OCI-M1 (cell line): ENCODE data around the gene LHX5.

Source experiments
- DNase-seq: peaks from one replicate; lab custom pipeline; 2025; lab: John Stamatoyannopoulos, UW

Gene LHX5

DNA sequence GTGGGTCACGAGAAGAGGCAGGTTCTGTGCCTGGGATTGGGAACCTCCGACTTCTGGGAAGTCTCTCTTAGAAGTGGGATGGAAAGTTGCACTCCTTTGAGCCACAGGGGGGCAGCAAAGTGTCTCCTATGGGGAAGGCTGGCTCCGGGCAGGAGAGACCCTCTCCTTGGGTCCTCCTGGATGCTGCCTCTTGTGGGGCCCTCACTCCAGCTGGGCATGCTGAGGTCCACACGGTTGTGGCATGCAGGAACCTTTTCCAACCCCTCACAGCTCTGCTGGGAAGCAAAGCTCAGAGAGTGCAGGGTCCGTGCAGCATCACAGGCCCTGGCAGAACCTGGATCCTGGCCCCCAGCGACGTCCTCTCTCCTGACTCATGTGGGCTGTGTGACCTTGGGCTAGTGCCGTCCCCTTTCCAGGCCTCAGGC lies 32.1 kb downstream of the LHX5 start:
- DNase-seq, result peak; percentile 59

- DNase-seq, result no peak
Observed at GRCh38 chr12:113439301-113439597, 32.4 kb downstream of the LHX5 start.

DNA sequence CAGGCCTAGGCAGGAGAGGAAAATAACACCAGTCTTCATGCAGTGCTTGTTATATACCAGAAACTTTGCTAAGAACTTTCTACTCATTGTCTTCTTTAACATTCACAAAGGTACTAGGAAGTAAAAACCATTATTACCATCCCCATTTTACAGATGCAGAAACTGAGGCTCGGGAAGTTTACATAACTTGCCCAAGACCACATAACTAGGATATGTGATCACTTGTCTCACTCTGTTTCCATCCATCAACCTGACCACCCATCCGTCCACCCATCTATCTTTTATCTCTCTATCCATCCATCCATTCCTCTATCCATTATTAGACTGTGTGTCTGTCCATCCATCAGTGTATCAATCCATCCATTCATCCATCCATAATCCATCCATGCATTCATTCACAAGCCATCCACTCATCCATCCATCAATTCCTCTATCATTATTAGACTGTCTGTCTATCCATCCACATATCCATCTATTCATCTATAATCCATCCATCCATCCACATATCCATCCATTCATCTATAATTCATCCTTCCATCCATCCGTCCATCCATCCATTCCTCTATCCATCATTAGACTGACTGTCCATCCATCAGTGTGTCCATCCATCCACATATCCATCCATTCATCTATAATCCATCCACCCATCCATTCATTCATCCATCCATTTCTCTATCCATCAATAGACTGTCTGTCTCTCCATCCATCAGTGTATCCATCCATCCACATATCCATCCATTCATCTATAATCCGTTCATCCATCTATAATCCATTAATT lies 33.0 kb downstream of the LHX5 start:
- DNase-seq, result no peak

GRCh38 chr12:113437729-113438100 lies 34.0 kb downstream of the LHX5 start:
- DNase-seq, result no peak

- DNase-seq, result no peak
Observed at GRCh38 chr12:113436993-113437728, 34.5 kb downstream of the LHX5 start.

DNA sequence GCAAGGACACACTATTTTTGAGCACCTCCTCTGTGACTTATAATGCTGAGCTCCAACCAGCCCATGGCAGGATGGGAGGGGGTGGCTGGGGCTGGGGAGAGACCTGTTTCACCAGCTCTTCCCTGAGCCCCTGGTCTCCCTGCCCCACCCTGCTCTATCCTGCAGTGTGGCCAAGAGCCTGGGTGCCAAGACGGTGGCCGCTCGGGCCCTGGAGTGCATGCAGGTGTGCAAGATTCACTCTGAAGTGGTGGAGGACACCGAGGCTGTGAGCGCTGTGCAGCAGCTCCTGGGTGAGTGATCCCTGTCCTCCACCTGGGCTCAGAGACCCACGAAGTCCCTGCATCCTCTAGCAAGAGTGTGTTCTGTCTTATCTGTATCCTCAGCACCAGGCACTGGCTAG lies 35.1 kb downstream of the LHX5 start:
- no peak for DNase-seq

- no peak for DNase-seq
Observed at GRCh38 chr12:113435367-113435766, 36.3 kb downstream of the LHX5 start.

DNA sequence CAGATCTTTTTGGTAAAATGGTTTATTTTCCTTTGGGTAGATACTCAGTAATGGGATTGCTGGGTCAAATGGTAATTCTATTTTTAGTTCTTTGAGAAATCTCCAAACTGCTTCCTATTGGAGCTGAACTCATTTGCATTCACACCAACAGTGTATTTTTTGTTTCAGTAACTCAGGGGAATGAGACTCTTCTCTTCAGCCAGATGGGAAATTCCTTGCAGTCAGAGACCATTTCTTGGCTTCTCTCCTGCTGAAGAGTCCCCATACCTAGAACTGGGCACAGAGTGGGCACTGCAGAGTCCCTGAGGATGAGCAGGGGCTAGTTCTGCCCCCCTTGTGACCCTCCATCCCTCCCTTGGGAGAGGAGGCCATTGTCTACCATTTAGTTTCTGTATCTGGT lies 38.7 kb downstream of the LHX5 start:
- no peak for DNase-seq

GRCh38 chr12:113428482-113428881 lies 43.2 kb downstream of the LHX5 start:
- no peak for DNase-seq

- DNase-seq, result no peak
Observed at GRCh38 chr12:113427882-113428281, 43.8 kb downstream of the LHX5 start.

DNA sequence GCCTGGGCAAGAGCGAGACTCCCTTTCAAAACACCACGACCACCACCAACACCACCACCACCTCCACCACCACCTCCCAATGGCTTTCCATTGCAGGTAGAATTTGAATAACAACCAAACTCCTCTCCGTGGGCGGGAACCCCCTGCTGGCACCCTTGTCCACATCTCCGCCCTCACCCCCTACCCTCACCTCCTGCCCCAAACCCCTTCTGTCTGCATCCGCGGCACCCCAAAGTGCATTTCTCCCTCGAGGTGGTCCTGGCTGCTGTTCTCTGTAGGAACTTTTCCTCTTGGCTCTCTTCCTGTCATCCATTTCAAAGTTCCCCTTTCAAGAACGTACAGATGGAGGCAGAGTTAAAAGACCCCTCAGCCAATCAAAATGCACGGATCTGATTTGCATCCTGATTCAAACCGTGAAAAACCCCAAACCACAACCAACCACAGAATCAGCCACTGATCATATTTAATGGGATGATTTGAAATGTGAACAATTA lies 45.7 kb downstream of the LHX5 start:
- peak; percentile 15 for DNase-seq

- DNase-seq, result peak; percentile 79
Observed at GRCh38 chr12:113424915-113425823, 46.5 kb downstream of the LHX5 start.

DNA sequence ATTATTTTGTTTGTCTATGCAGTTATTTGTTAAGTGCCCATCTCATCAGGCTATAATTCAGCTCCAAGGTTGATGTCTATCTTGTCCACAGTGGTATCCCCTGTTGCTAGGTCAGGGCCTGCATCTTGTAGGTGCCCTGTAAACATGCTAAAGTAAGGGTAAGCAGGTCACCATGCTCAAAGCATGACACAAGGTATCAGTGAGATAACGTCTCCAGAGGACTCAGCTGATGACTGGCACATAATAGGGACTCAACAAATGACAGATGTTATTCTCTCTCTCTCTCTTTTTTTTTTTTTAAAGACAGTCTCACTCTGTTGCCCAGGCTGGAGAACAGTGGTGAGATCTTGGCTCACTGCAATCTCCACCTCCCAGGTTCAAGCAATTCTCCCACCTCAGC lies 47.2 kb downstream of the LHX5 start:
- no peak for DNase-seq

DNA sequence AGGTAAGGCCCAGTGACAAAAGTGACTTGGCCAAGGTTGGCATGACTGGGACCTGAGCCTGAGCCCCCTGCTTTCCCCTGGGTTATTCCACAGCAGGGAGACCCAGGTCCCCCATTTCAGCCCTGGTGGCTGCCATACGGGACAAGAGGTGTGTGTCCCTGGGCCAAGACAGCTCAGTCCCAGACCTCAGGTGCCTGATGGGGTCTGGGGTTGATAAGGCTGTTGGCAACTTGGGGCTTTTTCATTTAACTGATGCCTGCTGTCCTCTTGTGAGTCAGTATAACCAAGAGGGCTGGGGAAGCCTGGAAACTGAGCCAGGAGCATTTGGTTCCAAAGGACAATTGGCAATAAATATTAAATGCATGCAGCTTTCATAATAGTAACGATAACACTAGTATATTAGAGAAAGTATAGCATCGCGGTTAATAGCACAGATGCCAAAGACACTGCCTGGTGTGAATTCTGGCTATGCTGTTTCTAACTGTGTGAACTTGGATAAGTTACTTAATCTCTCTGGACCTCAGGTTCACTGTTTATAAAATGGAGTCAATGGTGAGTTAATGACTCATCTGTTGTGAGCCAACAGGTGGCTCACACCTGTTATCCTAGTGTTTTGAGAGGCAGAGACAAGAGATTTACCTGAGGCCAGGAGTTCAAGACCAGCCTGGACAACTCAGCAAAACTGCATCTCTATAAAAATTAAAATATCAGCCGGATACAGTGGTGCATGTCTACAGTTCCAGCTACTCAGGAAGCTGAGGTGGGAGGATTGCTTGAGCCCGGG lies 48.6 kb downstream of the LHX5 start:
- peak; percentile 33 for DNase-seq

DNA sequence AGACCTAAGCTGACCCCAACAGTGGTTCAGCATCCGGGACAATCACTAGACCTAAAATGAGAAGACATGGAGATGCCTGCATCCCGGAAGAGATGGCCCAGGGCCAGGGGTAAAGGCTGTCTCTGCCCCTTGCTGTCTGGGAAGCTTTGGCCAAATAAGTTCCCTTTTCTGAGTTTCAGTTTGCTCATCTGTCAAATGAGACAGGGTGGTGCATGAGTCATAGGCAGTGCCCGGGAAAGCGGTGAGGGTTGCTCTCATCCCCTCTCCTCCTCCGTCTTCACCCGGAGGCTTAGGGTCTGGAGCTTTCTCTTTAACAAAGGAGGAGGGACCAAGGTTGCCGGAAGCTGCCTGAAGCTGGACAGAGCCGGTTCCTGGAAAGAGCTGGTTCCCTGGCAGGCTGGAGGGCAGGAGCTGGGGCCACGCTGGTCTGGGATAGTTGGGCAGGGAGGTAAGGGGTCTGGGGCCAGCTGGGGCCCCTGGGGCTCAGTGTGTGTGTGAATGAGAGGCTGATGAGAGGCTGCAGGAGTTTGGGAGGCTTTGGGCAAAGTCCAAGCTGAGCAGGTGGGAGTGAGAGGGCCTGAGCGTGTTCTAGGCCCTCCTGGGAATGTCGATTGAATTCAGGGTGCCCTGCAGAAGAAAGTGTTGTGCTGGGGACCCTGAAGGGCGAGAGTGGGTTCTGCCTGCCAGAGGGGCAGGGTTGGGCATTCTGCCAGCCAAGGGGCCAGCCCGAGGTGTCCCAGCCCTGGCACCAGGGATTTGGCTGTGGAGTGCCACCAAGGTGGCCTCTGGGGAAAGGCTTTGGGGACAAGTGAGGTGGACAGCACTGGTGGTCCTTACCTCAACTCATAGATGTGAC lies 49.4 kb downstream of the LHX5 start, which contains the start of gene SDSL:
Gene SDSL (plus strand): TSS at position 351 of the 856 bp plus-strand sequence. CDS start 5,603 bp downstream, outside the sequence.
- peak; percentile 98 for DNase-seq

DNA sequence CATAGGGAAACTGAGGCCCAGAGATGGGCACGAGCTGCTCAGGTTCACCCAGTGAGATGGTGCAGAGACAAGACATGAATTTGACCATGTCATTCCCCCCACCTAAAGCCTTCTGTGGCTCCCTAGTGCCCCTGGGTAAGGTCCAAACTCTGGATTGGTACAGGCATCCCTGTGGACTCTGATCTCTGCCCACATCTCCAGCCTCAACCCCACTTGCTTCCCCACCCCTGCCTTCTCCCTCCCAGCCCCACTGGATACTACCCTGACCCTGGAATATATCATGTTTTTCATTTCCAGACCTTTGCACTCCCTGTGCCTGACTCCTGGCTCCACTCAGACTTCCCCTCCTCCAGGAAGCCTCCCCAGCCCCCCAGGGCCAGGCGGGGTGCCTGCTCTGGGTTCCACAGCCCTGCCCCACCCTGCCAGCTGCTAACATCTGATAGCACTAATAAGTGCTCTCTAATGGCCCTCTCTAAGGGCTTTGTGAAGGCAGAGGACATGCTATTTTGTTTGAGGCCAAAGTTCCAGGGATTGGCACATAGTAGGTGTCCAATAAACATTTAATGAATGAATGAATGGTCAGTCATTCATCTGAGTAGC lies 50.6 kb downstream of the LHX5 start:
- DNase-seq, result peak; percentile 20

DNA sequence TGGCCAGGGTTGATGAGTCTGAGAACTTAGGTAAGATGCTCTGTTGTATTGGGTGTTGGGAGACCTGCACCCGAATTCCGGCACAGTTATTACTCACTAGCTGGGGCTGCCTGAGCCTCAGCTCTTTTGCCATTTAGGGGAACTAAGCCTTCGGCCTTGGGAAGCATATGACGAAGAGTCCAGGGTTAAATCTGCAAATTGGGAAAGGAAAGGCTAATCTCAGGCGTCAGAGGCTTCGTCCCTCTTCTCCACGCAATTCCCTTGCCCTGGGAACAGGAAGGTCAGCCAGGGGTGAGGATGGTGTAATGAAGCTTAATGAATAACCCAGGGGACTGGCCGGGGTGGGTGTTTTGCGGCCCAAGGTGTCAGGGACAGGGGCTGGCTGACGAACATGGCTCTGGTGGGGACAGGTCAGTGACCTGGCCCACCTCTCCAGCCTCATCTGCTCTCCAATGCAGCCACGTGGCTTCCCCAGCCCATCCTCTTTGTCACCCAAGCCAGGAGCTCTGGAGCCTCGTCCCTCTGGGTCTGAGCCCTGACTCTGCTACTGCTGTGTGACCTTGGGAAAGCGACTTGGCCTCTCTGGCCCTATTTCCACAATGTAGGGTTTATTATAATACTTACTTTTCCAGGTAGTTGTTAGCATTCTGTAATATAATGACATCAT lies 53.3 kb downstream of the LHX5 start:
- no peak for DNase-seq

DNA sequence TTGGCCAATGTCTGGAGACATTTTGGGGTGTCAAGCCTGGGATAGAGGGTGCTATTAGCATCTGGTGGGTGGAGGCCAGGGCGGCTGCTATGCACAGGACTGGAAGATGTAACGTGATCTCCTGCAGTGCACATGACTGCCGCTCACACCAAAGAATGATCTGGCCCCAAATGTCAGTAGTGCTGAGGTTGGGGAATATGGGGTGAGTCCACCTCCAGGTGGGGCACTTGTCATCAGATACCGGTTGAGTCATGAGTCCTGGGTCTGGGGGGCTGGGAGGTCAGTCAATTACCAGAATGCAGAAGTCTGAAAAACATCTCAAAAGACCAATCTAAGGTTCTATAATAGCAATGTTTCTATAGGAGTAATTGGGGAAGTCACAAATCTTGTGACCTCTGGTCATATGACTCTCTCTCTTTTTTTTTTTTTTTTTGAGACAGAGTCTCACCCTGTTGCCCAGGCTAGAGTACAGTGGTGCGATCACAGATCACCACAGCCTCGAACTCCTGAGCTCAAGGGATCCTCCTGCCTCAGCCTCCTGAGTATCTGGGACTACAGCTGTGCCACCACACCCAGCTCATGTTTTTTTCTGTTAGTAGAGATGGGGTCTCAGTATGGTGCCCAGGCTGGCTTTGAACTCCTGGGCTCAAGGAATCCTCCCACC lies 55.4 kb downstream of the LHX5 start:
- peak; percentile 90 for DNase-seq

GRCh38 chr12:113414519-113415038 lies 57.1 kb downstream of the LHX5 start:
- no peak for DNase-seq
